ENCODE results near the gene ZNF44. TPM values are rescaled to one million over a fixed set of nuclear protein-coding genes. Genes with fewer than 3 reads are reported as not detected.

Gene ZNF44
- total and polyA plus RNA-seq, 9 of the 15 experiments (the other 6 are each of a cell fraction or from before 2014, with no cell fraction given): 2.6 to 8.3 (median 4.4) TPM

- TF ChIP-seq PCBP2 (IDR thresholded peaks at IDR 0.05; ENCODE audit: low read depth, low read length, poor library complexity, severe bottlenecking) (no peak), MIER1 (IDR thresholded peaks at IDR 0.05; ENCODE audit: low read depth) (no peak), SIN3A (IDR thresholded peaks at IDR 0.05; ENCODE audit: borderline replicate concordance in 2 of 2, control insufficient read depth in 1 of 2, low read depth in 2 of 2, low read length in 2 of 2) (no peak), ZNF277 (CRISPR knock-in tag; IDR thresholded peaks at IDR 0.05; ENCODE audit: borderline replicate concordance) (no peak), GABPA (tag; conservative IDR thresholded peaks at IDR 0.05; ENCODE audit: low read depth) (peak; percentile 84), MYC (IDR thresholded peaks at IDR 0.05; ENCODE audit: low read depth, low read length) (0 out of 2 replicates have a peak, but pooled peaks have one; percentile 4), MYC (CRISPR knock-in tag; IDR thresholded peaks at IDR 0.05; ENCODE audit: borderline replicate concordance, low read depth) (no peak), MTA3 (IDR thresholded peaks at IDR 0.05; ENCODE audit: borderline replicate concordance) (0 out of 2 replicates have a peak, but pooled peaks have one; percentile 45), EHMT2 (IDR thresholded peaks at IDR 0.05) (no peak), ZNF134 (CRISPR knock-in tag; conservative IDR thresholded peaks at IDR 0.05) (no peak), MGA (IDR thresholded peaks at IDR 0.05) (no peak), ZNF165 (CRISPR knock-in tag; IDR thresholded peaks at IDR 0.05; ENCODE audit: borderline replicate concordance) (no peak), ZBTB8A (IDR thresholded peaks at IDR 0.05; ENCODE audit: partially characterized antibody) (no peak)
Measured at GRCh38 chr19:12294249-12295158, at the start of gene ZNF44 (continued).

Data from K562 (cell line).